ENCODE results near the gene GAS7. TPM values are rescaled to one million over a fixed set of nuclear protein-coding genes. Genes with fewer than 3 reads are reported as not detected.

The GAS7 gene
- total and polyA plus RNA-seq, 10 of the 15 experiments (the other 5 are each of a cell fraction or from before 2014, with no cell fraction given), result 2.3 to 53.4 (median 24.0) TPM

DNA sequence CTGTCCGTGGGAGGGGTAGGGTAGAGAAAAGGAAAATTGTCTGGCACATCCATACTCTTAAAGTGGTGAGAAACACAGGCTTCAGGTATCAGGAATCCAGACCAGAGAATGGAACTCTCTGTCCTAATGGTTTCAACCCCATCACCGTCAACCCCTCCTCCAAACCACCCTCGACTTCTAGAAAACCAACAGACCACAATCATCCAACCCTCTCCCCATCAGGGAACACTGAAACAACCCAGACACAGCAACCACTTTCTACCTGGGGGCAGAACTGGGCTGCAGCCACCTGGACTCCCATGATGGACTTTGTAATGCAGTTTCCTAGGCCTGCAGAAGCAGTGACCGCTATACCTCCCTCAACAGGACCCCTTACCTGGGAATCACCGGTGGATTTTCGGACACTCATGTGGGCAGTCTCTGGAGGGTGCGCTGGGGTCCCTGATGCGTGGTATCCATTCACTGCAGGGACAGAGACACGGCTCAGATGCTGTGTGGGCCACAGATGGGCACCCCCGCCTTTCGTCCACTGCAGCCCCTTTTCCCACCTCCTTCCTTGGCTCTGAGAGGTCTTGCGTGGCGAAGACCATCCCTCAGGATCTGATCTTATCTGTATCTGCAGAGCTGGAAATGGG, 229.0 kb downstream of the GAS7 start:
- intact Hi-C loops (cut with micrococcal nuclease; ENCODE audit: unreplicated experiment), result loop anchor here (5.0 to 10.0 kb wide), 3 partner anchors 355 to 648 kb away; no protein-coding TSS in a partner anchor
- Histone ChIP-seq H3K27ac (ENCODE audit: control insufficient read depth, insufficient read depth) (no peak overlapping the region), H3K4me2 (ENCODE audit: control insufficient read depth, insufficient read depth) (no peak overlapping the region; the same call in 1 of the 2 replicates), H3K4me3 (no peak overlapping the region), H3K36me3 (ENCODE audit: control insufficient read depth in 2 of 2, insufficient read depth in 2 of 2, low read length in 1 of 2) (no peaks in the 10 kb centered on the region), H3K9ac (ENCODE audit: control insufficient read depth, insufficient read depth, low read length) (no peak overlapping the region), H3K79me2 (ENCODE audit: control insufficient read depth, insufficient read depth, low read length) (no peaks in the 10 kb centered on the region), H2AFZ (ENCODE audit: control insufficient read depth, low read depth, low read length) (no peak overlapping the region), H4K20me1 (ENCODE audit: control insufficient read depth, insufficient read depth) (no peaks in the 10 kb centered on the region), H3K27me3 (replicated peaks in 1 of 2; ENCODE audit: control insufficient read depth in 2 of 2, insufficient read depth in 2 of 2, low read length in 1 of 2) (no peaks in the 10 kb centered on the region), H3K9me3 (replicated peaks; ENCODE audit: control insufficient read depth, insufficient read depth, low read length) (no peaks in the 10 kb centered on the region), H3K4me1 (ENCODE audit: control insufficient read depth, insufficient read depth, low read length) (peaks cover 6% of the 10 kb centered on the region; the same call in 1 of the 2 replicates)
- WGBS (ENCODE audit: insufficient coverage, insufficient replicate concordance, low lambda C conversion rate, missing lambda C conversion rate), result 76% methylated on average over 13 of the region's 13 CpGs
- TF ChIP-seq, protein P1, sequence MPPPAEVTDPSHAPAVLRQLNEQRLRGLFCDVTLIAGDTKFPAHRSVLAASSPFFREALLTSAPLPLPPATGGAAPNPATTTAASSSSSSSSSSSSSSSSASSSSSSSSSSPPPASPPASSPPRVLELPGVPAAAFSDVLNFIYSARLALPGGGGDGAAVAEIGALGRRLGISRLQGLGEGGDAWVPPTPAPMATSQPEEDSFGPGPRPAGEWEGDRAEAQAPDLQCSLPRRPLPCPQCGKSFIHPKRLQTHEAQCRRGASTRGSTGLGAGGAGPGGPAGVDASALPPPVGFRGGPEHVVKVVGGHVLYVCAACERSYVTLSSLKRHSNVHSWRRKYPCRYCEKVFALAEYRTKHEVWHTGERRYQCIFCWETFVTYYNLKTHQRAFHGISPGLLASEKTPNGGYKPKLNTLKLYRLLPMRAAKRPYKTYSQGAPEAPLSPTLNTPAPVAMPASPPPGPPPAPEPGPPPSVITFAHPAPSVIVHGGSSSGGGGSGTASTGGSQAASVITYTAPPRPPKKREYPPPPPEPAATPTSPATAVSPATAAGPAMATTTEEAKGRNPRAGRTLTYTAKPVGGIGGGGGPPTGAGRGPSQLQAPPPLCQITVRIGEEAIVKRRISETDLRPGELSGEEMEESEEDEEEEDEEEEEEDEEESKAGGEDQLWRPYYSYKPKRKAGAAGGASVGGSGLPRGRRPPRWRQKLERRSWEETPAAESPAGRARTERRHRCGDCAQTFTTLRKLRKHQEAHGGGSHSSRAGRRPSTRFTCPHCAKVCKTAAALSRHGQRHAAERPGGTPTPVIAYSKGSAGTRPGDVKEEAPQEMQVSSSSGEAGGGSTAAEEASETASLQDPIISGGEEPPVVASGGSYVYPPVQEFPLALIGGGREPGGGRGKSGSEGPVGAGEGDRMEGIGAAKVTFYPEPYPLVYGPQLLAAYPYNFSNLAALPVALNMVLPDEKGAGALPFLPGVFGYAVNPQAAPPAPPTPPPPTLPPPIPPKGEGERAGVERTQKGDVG (CRISPR knock-in tag; IDR thresholded peaks at IDR 0.05), result no peak
- in situ Hi-C loops (cut with MboI), result loop anchor here (5.0 kb wide), 1 partner anchor 258 kb away; no protein-coding TSS in a partner anchor
- ATAC-seq (no peak), FAIRE-seq (no peak), DNase-seq (ENCODE audit: low read depth, low spot score) (no peak)
- POLR2A ChIA-PET, result no interaction called here
- SMC1A ChIA-PET (ENCODE audit: uncharacterized antibody, unreplicated experiment), result interaction anchor here (0.9 to 2.0 kb wide), 2 partner anchors 257 to 320 kb away, joined by 3 to 8 read pairs; no protein-coding TSS in a partner anchor
- CTCF ChIA-PET, result interaction anchor here (0.7 to 1.2 kb wide), 2 partner anchors 118 to 645 kb away, joined by 3 to 4 read pairs; no protein-coding TSS in a partner anchor
- BruUV-seq (replicated peaks), result no TSS peak
- RAD21 ChIA-PET (ENCODE audit: unreplicated experiment), result interaction anchor here (1.1 kb wide), 1 partner anchor 256 kb away, joined by 4 read pairs; no protein-coding TSS in a partner anchor
